ENCODE data around the gene EMD.

The EMD gene

GRCh38 chrX:154401045-154401799 lies 22.1 kb downstream of the EMD start:
- Mint-ChIP-seq H3K9me3 (no peaks in the 10 kb centered on the region), H3K36me3 (ENCODE audit: low read depth) (peaks cover 78% of the 10 kb centered on the region), H3K27ac (no peak overlapping the region), H3K27me3 (no peaks in the 10 kb centered on the region), H3K4me1 (ENCODE audit: low read depth) (peaks cover 24% of the 10 kb centered on the region), H3K4me3 (no peak overlapping the region)
- intact Hi-C loops (cut with micrococcal nuclease), result loop anchor here (10.0 kb wide), 1 partner anchor 54 kb away; the partner anchor contains the start of gene PLXNA3

- Mint-ChIP-seq H3K4me3 (no peak overlapping the region), H3K27ac (peak overlapping the region; percentile 15), H3K27me3 (no peaks in the 10 kb centered on the region), H3K36me3 (ENCODE audit: low read depth) (peaks cover 78% of the 10 kb centered on the region), H3K4me1 (ENCODE audit: low read depth) (peaks cover 24% of the 10 kb centered on the region), H3K9me3 (no peaks in the 10 kb centered on the region)
- intact Hi-C loops (cut with micrococcal nuclease), result loop anchor here (10.0 kb wide), 1 partner anchor 53 kb away; the partner anchor contains the start of gene PLXNA3
Observed at GRCh38 chrX:154401918-154402621, 23.0 kb downstream of the EMD start.

GRCh38 chrX:154402622-154403127 lies 23.6 kb downstream of the EMD start:
- Mint-ChIP-seq H3K27me3 (no peaks in the 10 kb centered on the region), H3K4me1 (ENCODE audit: low read depth) (peaks cover 24% of the 10 kb centered on the region), H3K27ac (peak overlapping the region; percentile 15), H3K4me3 (no peak overlapping the region), H3K36me3 (ENCODE audit: low read depth) (peaks cover 78% of the 10 kb centered on the region), H3K9me3 (no peaks in the 10 kb centered on the region)
- intact Hi-C loops (cut with micrococcal nuclease), result loop anchor here (10.0 kb wide), 1 partner anchor 52 kb away; the partner anchor contains the start of gene PLXNA3

GRCh38 chrX:154403192-154403591 lies 24.1 kb downstream of the EMD start:
- H3K27ac Mint-ChIP-seq, result peak overlapping the region; percentile 15
- H3K4me1 Mint-ChIP-seq (ENCODE audit: low read depth), result peaks cover 25% of the 10 kb centered on the region
- H3K4me3 Mint-ChIP-seq, result no peak overlapping the region
- H3K36me3 Mint-ChIP-seq (ENCODE audit: low read depth), result peaks cover 75% of the 10 kb centered on the region
- no peaks in the 10 kb centered on the region for H3K27me3 Mint-ChIP-seq
- intact Hi-C loops (cut with micrococcal nuclease), result loop anchor here (10.0 kb wide), 1 partner anchor 52 kb away; the partner anchor contains the start of gene PLXNA3
- no peaks in the 10 kb centered on the region for H3K9me3 Mint-ChIP-seq

- Mint-ChIP-seq H3K4me1 (ENCODE audit: low read depth) (peaks cover 31% of the 10 kb centered on the region), H3K27me3 (no peaks in the 10 kb centered on the region), H3K4me3 (no peak overlapping the region), H3K9me3 (no peaks in the 10 kb centered on the region), H3K36me3 (ENCODE audit: low read depth) (peaks cover 75% of the 10 kb centered on the region), H3K27ac (no peak overlapping the region)
- intact Hi-C loops (cut with micrococcal nuclease), result loop anchor here (10.0 kb wide), 1 partner anchor 51 kb away; the partner anchor contains the start of gene PLXNA3
Observed at GRCh38 chrX:154403858-154404257, 24.8 kb downstream of the EMD start.

GRCh38 chrX:154404625-154405192 lies 25.6 kb downstream of the EMD start:
- intact Hi-C loops (cut with micrococcal nuclease), result loop anchor here (10.0 kb wide), 1 partner anchor 50 kb away; the partner anchor contains the start of gene PLXNA3
- peaks cover 75% of the 10 kb centered on the region for H3K36me3 Mint-ChIP-seq (ENCODE audit: low read depth)
- H3K27me3 Mint-ChIP-seq, result no peaks in the 10 kb centered on the region
- H3K9me3 Mint-ChIP-seq, result no peaks in the 10 kb centered on the region
- H3K4me1 Mint-ChIP-seq (ENCODE audit: low read depth), result peaks cover 33% of the 10 kb centered on the region
- no peak overlapping the region for H3K4me3 Mint-ChIP-seq
- no peak overlapping the region for H3K27ac Mint-ChIP-seq

- Mint-ChIP-seq H3K27me3 (no peaks in the 10 kb centered on the region), H3K27ac (peak overlapping the region; percentile 85), H3K4me3 (peak overlapping the region; percentile 91), H3K4me1 (ENCODE audit: low read depth) (peaks cover 38% of the 10 kb centered on the region), H3K9me3 (no peaks in the 10 kb centered on the region), H3K36me3 (ENCODE audit: low read depth) (peaks cover 47% of the 10 kb centered on the region)
- intact Hi-C loops (cut with micrococcal nuclease), result loop anchor here (10.0 kb wide), 1 partner anchor 46 kb away; the partner anchor contains the start of gene PLXNA3
Observed at GRCh38 chrX:154408659-154409221, 29.6 kb downstream of the EMD start.

- no peaks in the 10 kb centered on the region for H3K9me3 Mint-ChIP-seq
- H3K4me3 Mint-ChIP-seq, result peak within 1 kb of the TSS; percentile 91
- no peaks in the 10 kb centered on the region for H3K27me3 Mint-ChIP-seq
- peaks cover 45% of the 10 kb centered on the region for H3K36me3 Mint-ChIP-seq (ENCODE audit: low read depth)
- H3K4me1 Mint-ChIP-seq (ENCODE audit: low read depth), result peaks cover 36% of the 10 kb centered on the region
- intact Hi-C loops (cut with micrococcal nuclease), result loop anchor here (10.0 kb wide), 1 partner anchor 45 kb away; the partner anchor contains the start of gene PLXNA3
- H3K27ac Mint-ChIP-seq, result peak within 1 kb of the TSS; percentile 85
Observed at GRCh38 chrX:154409222-154409871, 30.3 kb downstream of the EMD start, which contains the start of gene DNASE1L1. Gene DNASE1L1, minus strand, starts transcription at chrX:154409254. Its CDS starts 3,686 bp downstream, at chrX:154405568.

GRCh38 chrX:154411981-154412340 lies 32.9 kb downstream of the EMD start:
- H3K4me1 Mint-ChIP-seq (ENCODE audit: low read depth), result peaks cover 35% of the 10 kb centered on the region
- peak overlapping the region; percentile 89 for H3K27ac Mint-ChIP-seq
- H3K27me3 Mint-ChIP-seq, result no peaks in the 10 kb centered on the region
- intact Hi-C loops (cut with micrococcal nuclease), result loop anchor here (2.0 kb wide), 1 partner anchor 19 kb away; no protein-coding TSS in a partner anchor
- H3K9me3 Mint-ChIP-seq, result no peaks in the 10 kb centered on the region
- peak overlapping the region; percentile 92 for H3K4me3 Mint-ChIP-seq
- H3K36me3 Mint-ChIP-seq (ENCODE audit: low read depth), result peaks cover 52% of the 10 kb centered on the region

GRCh38 chrX:154412468-154412867 lies 33.4 kb downstream of the EMD start:
- no peaks in the 10 kb centered on the region for H3K27me3 Mint-ChIP-seq
- peaks cover 40% of the 10 kb centered on the region for H3K4me1 Mint-ChIP-seq (ENCODE audit: low read depth)
- peak overlapping the region; percentile 89 for H3K27ac Mint-ChIP-seq
- H3K9me3 Mint-ChIP-seq, result no peaks in the 10 kb centered on the region
- intact Hi-C loops (cut with micrococcal nuclease), result loop anchor here (2.0 kb wide), 1 partner anchor 18 kb away; no protein-coding TSS in a partner anchor
- peaks cover 57% of the 10 kb centered on the region for H3K36me3 Mint-ChIP-seq (ENCODE audit: low read depth)
- H3K4me3 Mint-ChIP-seq, result peak overlapping the region; percentile 92

- Mint-ChIP-seq H3K4me1 (ENCODE audit: low read depth) (peaks cover 39% of the 10 kb centered on the region), H3K4me3 (peak overlapping the region; percentile 92), H3K36me3 (ENCODE audit: low read depth) (peaks cover 57% of the 10 kb centered on the region), H3K27me3 (no peaks in the 10 kb centered on the region), H3K27ac (no peak overlapping the region), H3K9me3 (no peaks in the 10 kb centered on the region)
- intact Hi-C loops (cut with micrococcal nuclease), result loop anchor here (2.0 kb wide), 1 partner anchor 18 kb away; no protein-coding TSS in a partner anchor
Observed at GRCh38 chrX:154413142-154413541, 34.0 kb downstream of the EMD start.

GRCh38 chrX:154417157-154417556 lies 38.1 kb downstream of the EMD start:
- no peak overlapping the region for H3K4me3 Mint-ChIP-seq
- H3K36me3 Mint-ChIP-seq (ENCODE audit: low read depth), result peaks cover 81% of the 10 kb centered on the region
- H3K27me3 Mint-ChIP-seq, result no peaks in the 10 kb centered on the region
- peak overlapping the region; percentile 29 for H3K27ac Mint-ChIP-seq
- intact Hi-C loops (cut with micrococcal nuclease), result no loop called here
- H3K4me1 Mint-ChIP-seq (ENCODE audit: low read depth), result peaks cover 31% of the 10 kb centered on the region
- no peaks in the 10 kb centered on the region for H3K9me3 Mint-ChIP-seq

- Mint-ChIP-seq H3K27me3 (no peaks in the 10 kb centered on the region), H3K36me3 (ENCODE audit: low read depth) (peaks cover 66% of the 10 kb centered on the region), H3K4me3 (no peak overlapping the region), H3K27ac (peak overlapping the region; percentile 39), H3K9me3 (no peaks in the 10 kb centered on the region), H3K4me1 (ENCODE audit: low read depth) (peaks cover 24% of the 10 kb centered on the region)
- intact Hi-C loops (cut with micrococcal nuclease), result no loop called here
Observed at GRCh38 chrX:154419189-154419588, 40.1 kb downstream of the EMD start.
